Kidney (tissue), 14 donors: ENCODE results near the gene RAP2B. TPM values are rescaled to one million over a fixed set of nuclear protein-coding genes. Genes with fewer than 3 reads are reported as not detected.
A peak's percentile ranks its signal among the peaks of the same experiment; 100 is the strongest.

Experiments
- DNase-seq, 5 donors: peaks; one replicate each; pipeline ENCODE4 v3.0.0-alpha.2; 2013 to 2020
- FAIRE-seq: peaks from 2 replicates; lab custom pipeline; 2012; peaks lifted over from hg19 to GRCh38; lab: Jason Lieb, UNC
- H3K27ac ChIP-seq, 2 donors: one replicate each; pipeline ENCODE4 v1.7.0; 2013; ENCODE audit warnings: low read depth in 2 of 2, low read length in 2 of 2, inconsistent platforms in 1 of 2
- H3K27me3 ChIP-seq: one replicate; pipeline ENCODE4 v1.7.1; 2013; ENCODE audit warnings: low read length, inconsistent platforms; ENCODE audit not compliant: control insufficient read depth, insufficient read depth
- H3K36me3 ChIP-seq, 3 donors: one replicate each; pipeline versions ENCODE4 v1.7.0 to v1.7.1; 2013; ENCODE audit warnings: low read length in 3 of 3, control low read depth in 1 of 3, inconsistent platforms in 1 of 3; ENCODE audit not compliant: insufficient read depth in 3 of 3, control insufficient read depth in 2 of 3
- H3K4me1 ChIP-seq, 3 donors: one replicate each; pipeline versions ENCODE4 v1.7.0 to v1.7.1; 2013; ENCODE audit warnings: low read length in 3 of 3, inconsistent platforms in 1 of 3, low read depth in 1 of 3; ENCODE audit not compliant: control insufficient read depth in 2 of 3, insufficient read depth in 2 of 3
- H3K4me3 ChIP-seq, 3 donors: one replicate each; pipeline versions ENCODE4 v1.7.0 to v1.8.1; 2013; ENCODE audit warnings: low read length in 3 of 3, control low read depth in 1 of 3, inconsistent platforms in 1 of 3
- H3K9ac ChIP-seq, 3 donors: one replicate each; pipeline versions ENCODE4 v1.7.0 to v1.7.1; 2013; ENCODE audit warnings: low read length in 3 of 3, control low read depth in 1 of 3, inconsistent platforms in 1 of 3
- H3K9me3 ChIP-seq, 3 donors: one replicate each; pipeline versions ENCODE4 v1.7.0 to v1.7.1; 2013; ENCODE audit warnings: low read length in 3 of 3, control low read depth in 1 of 3, inconsistent platforms in 1 of 3; ENCODE audit not compliant: control insufficient read depth in 2 of 3, insufficient read depth in 1 of 3
- intact Hi-C: fragments of 100-400 bp; cut with DNase I; formaldehyde crosslinking; loops from one replicate; pipeline ENCODE4 v1.11.1; 2022
- polyA plus RNA-seq: library from polyadenylated mRNA; stranded (reverse); fragments of 350-450 nt; fragmentation: Illumina TruSeq; extraction: RNeasy Lipid Tissue Mini Kit (QIAGEN cat#74804); gene quantifications from one replicate; pipeline ENCODE4 v1.2.3, GENCODE V29; 2014; ENCODE audit warnings: low read depth, low replicate concordance; ENCODE audit not compliant: insufficient read depth
- total RNA-seq: library from RNA; stranded (reverse); fragmentation: NEBNext Ultra II Directional; extraction: Animal tissue kit (Norgen Biotek cat#: 25700); gene quantifications from one replicate; pipeline ENCODE4 v1.2.1, GENCODE V29; 2021
- TF ChIP-seq, protein P1 (sequence below): IDR thresholded peaks from 3 replicates; pipeline ENCODE4 v1.5.1; 2012; ENCODE audit warnings: mild to moderate bottlenecking, moderate library complexity, borderline replicate concordance; ENCODE audit not compliant: insufficient read depth; ENCODE audit errors: extremely low read depth
- donor health status: control.
- donor health status: control.
- donor health status: control.
- donor health status: control.
- donor health status: control.
- donor health status: DM: yes; HTN: yes; CAD: no.
- donor health status: Normal renal cell carcinoma (clear cell type).

RAP2B gene
- total and polyA plus RNA-seq, 2 donors from 2014 or later = 2.8 to 17.8 TPM

- H3K9me3 ChIP-seq = no peaks in the 10 kb centered on the region
- peaks cover 0 to 4% (median under 1%) of the 10 kb centered on the region in 3 donors for H3K4me1 ChIP-seq
- FAIRE-seq (no peak), DNase-seq (peak in 2 of 5 donors; percentile 1 to 48)
- H3K9ac ChIP-seq = peak overlapping the region; percentile 38 to 90 (median 88)
- H3K27ac ChIP-seq = peak overlapping the region; percentile 81 to 90
- peak overlapping the region; percentile 89 to 96 (median 95) for H3K4me3 ChIP-seq
- H3K36me3 ChIP-seq = no peaks in the 10 kb centered on the region
- intact Hi-C loops = no loop called here
- H3K27me3 ChIP-seq = no peaks in the 10 kb centered on the region
- TF ChIP-seq, protein P1, sequence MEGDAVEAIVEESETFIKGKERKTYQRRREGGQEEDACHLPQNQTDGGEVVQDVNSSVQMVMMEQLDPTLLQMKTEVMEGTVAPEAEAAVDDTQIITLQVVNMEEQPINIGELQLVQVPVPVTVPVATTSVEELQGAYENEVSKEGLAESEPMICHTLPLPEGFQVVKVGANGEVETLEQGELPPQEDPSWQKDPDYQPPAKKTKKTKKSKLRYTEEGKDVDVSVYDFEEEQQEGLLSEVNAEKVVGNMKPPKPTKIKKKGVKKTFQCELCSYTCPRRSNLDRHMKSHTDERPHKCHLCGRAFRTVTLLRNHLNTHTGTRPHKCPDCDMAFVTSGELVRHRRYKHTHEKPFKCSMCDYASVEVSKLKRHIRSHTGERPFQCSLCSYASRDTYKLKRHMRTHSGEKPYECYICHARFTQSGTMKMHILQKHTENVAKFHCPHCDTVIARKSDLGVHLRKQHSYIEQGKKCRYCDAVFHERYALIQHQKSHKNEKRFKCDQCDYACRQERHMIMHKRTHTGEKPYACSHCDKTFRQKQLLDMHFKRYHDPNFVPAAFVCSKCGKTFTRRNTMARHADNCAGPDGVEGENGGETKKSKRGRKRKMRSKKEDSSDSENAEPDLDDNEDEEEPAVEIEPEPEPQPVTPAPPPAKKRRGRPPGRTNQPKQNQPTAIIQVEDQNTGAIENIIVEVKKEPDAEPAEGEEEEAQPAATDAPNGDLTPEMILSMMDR = no peak
These were observed 2.1 kb upstream of the RAP2B start for GRCh38 chr3:153159771-153160397.

DNA sequence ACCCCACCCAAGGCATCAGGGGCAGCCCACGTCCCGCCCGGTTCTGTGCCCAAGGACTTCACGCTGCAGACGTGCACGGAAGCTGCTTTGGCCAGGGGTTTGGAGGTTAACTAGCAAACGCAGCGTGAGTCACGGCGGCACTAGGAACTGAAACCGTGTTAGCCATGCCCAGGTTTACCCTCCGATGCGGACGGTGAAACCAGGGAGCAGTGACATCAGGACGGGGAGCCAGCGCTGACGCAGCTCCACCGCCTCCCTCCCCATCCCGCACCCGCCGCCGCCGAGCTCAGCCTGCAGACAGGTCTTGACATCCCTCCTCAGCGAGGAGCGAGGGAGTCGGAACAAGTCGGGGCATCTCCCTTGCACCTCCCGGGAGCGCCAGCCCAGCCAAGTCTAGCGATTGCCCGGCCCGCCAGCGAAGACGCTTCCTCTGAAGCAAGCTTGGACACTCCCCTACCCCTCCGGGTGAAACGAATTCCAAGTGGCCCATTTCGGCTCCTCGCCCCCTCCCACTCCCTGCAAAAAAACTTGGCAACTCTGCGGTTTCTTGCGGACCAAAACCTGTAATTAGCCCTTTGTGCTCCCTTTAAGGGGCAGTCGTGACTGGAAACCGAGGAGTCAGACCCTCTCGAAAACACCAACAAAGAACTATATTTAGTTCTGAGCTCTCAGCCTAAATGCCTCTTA lies 1.4 kb upstream of the RAP2B start:
- Histone ChIP-seq H3K4me1 (peaks cover 0 to 4% (median 2%) of the 10 kb centered on the region in 3 donors), H3K36me3 (no peaks in the 10 kb centered on the region), H3K9me3 (no peaks in the 10 kb centered on the region), H3K27me3 (no peaks in the 10 kb centered on the region), H3K4me3 (peak overlapping the region; percentile 89 to 96 (median 95)), H3K9ac (peak overlapping the region; percentile 38 to 90 (median 88)), H3K27ac (peak overlapping the region; percentile 81 to 90)
- FAIRE-seq (no peak), DNase-seq (peak; percentile 87 to 94 (median 92))
- intact Hi-C loops = no loop called here
- TF ChIP-seq, protein P1 = no peak

- Histone ChIP-seq H3K9ac (peak overlapping the region; percentile 38 to 90 (median 88)), H3K4me1 (peaks cover 0 to 4% (median 2%) of the 10 kb centered on the region in 3 donors), H3K4me3 (peak overlapping the region; percentile 89 to 96 (median 95)), H3K27me3 (no peaks in the 10 kb centered on the region), H3K9me3 (no peaks in the 10 kb centered on the region), H3K36me3 (no peaks in the 10 kb centered on the region), H3K27ac (peak overlapping the region; percentile 81 to 90)
- TF ChIP-seq, protein P1 = no peak
- intact Hi-C loops = no loop called here
- DNase-seq = peak; percentile 97 to 100 (median 98)
- FAIRE-seq = peak; percentile 93
These were observed 800 bp upstream of the RAP2B start for GRCh38 chr3:153161138-153161713.
